H1 (cell line): ENCODE data around the gene MYO5A. TPM values are rescaled to one million over a fixed set of nuclear protein-coding genes. Genes with fewer than 3 reads are reported as not detected.

ENCODE experiments used
- KDM1A ChIP-seq: fragments of 200-600, 300-600 bp; sonication (generic); IDR thresholded peaks from 2 replicates; pipeline ENCODE4 v1.7.1; 2016; ENCODE audit warnings: mild to moderate bottlenecking, low read length, borderline replicate concordance
- SUZ12 ChIP-seq: fragments of 200-600 bp; sonication (generic); IDR thresholded peaks from 2 replicates; pipeline ENCODE4 v1.6.1; 2012; ENCODE audit warnings: mild to moderate bottlenecking, inconsistent platforms, low read length, moderate library complexity, mixed read lengths
- polyA plus RNA-seq, 7 experiments: library from polyadenylated mRNA; depleted of rRNA in 3 of 7; stranded (reverse) in 5 of 7; unstranded in 2 of 7; fragments of >200 nt in 5 of 7; fragments of 200-250 nt in 2 of 7; gene quantifications; 1 replicate in 5 of 7; 2 replicates in 1 of 7; 4 replicates in 1 of 7; pipeline versions ENCODE4 v1.2.1 to v1.2.3, GENCODE V29; 2011 to 2013; ENCODE audit warnings: missing spikeins in 2 of 7, mixed read lengths in 2 of 7
- total RNA-seq: library from RNA; stranded (reverse); fragmentation: NEBNext Ultra II Directional; extraction: Animal tissue kit (Norgen Biotek cat#: 25700); gene quantifications from 2 replicates; pipeline ENCODE4 v1.2.1, GENCODE V29; 2021

The MYO5A gene
- total and polyA plus RNA-seq, 2 of the 8 experiments (the other 6 are each of a cell fraction or from before 2014, with no cell fraction given): 11.4 to 24.7 TPM

DNA sequence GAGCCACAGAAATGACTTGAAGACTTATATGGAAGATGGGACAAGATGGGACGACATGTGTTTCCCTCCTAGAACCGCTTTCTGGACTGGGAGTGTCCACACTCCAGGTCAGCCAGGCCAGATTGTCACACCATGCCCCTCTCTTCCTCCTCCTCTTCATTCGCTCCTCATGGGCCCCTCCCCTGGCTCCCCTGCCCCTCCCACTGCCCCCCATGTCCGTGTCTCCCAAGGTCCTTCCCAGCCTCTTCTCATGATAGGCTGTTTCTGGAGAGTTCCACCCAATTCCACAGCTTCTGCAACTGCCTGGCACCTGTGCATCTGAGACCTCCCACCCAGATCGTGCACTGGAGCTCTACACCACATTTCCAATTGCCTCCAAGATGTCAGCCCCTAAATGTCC is 239.7 kb downstream of the MYO5A start (continued):
- TF ChIP-seq SUZ12 (no peak), KDM1A (no peak)
- TF ChIP-seq, all 59 proteins: peak for 0
